Adrenal gland (tissue), 12 donors: Measurements from ENCODE around the gene GIGYF2. TPM values are rescaled to one million over a fixed set of nuclear protein-coding genes. Genes with fewer than 3 reads are reported as not detected.

Experiments used
- polyA plus RNA-seq, 3 donors: library from polyadenylated mRNA; stranded (reverse); fragments of 200-250 nt in 2 of 3; fragments of 350-450 nt in 1 of 3; fragmentation: Illumina TruSeq in 1 of 3; extraction: RNeasy Lipid Tissue Mini Kit (QIAGEN cat#74804) in 1 of 3; gene quantifications; one replicate each; pipeline ENCODE4 v1.2.3, GENCODE V29; 2013 to 2014
- small RNA-seq, 2 donors: library from RNA; depleted of rRNA; stranded (forward); fragments of <200 nt; gene quantifications; one replicate each; pipeline ENCODE3, GENCODE V24; 2016
- total RNA-seq, 9 donors: library from RNA; depleted of rRNA in 4 of 9; stranded (reverse); fragments of >200 nt in 4 of 9; fragments of 120-200 nt in 1 of 9; fragmentation: NEBNext Ultra II Directional in 1 of 9; extraction: Animal tissue kit (Norgen Biotek cat#: 25700) in 1 of 9; gene quantifications; one replicate each; pipeline versions ENCODE4 v1.1.0 to v1.2.4, GENCODE V29; 2013 to 2023
- donor health status: healthy with polysubstance abuse.
- donor health status: Bipolar disorder and iron deficiency.
- donor health status: DM: yes; HTN: yes; CAD: no.
- donor health status: DM: no; HTN: no; CAD: no.
- donor health status: DM: no; HTN: no; CAD: no.
- donor health status: DM: yes; HTN: yes; CAD: no.

Gene GIGYF2
- total and polyA plus RNA-seq, 12 donors = 13.5 to 93.7 (median 65.4) TPM

Small RNA genes within 50 kb of the gene (small RNA-seq; reads per million reads assigned to genes)
- gene RF00019 = 0 reads per million in 2 donors
- gene RN7SL359P = 0 reads per million in 2 donors
- 0 to 0.08 reads per million in 2 donors for gene RNU6-107P

Other genes with a start within 250 kb of the GIGYF2 start
- not detected for gene ALPI, start 241.2 kb upstream of the GIGYF2 start, total RNA-seq
- gene ALPI, start 241.2 kb upstream of the GIGYF2 start, polyA plus RNA-seq = not detected
- gene ECEL1, start 209.5 kb upstream of the GIGYF2 start, total RNA-seq = 10 to 100 TPM in 3 of 9 donors, 1 to 10 TPM in 6; 3.9 to 31.7 (median 6.7) TPM
- gene ECEL1, start 209.5 kb upstream of the GIGYF2 start, polyA plus RNA-seq = 10 to 100 TPM in 1 of 3 donors, 1 to 10 TPM in 2; 4.5 to 20.7 (median 9.6) TPM
- gene PRSS56, start 176.9 kb upstream of the GIGYF2 start, total RNA-seq = under 1 TPM in 2 of 9 donors, not detected in 7; 0.06 to 0.28 TPM
- gene PRSS56, start 176.9 kb upstream of the GIGYF2 start, polyA plus RNA-seq = under 1 TPM in 1 of 3 donors, not detected in 2; 0.07 TPM
- gene CHRND, start 171.2 kb upstream of the GIGYF2 start, total RNA-seq = under 1 TPM in 4 of 9 donors, not detected in 5; 0.11 to 0.39 (median 0.17) TPM
- gene CHRND, start 171.2 kb upstream of the GIGYF2 start, polyA plus RNA-seq = under 1 TPM in 1 of 3 donors, not detected in 2; 0.07 TPM
- under 1 TPM in 1 of 9 donors, not detected in 8; 0.22 TPM for gene CHRNG, start 157.6 kb upstream of the GIGYF2 start, total RNA-seq
- gene CHRNG, start 157.6 kb upstream of the GIGYF2 start, polyA plus RNA-seq = under 1 TPM in 1 of 3 donors, not detected in 2; 0.08 TPM
- 10 to 100 TPM in 1 of 9 donors, 1 to 10 TPM in 8; 2.2 to 15.2 (median 4.1) TPM for gene TIGD1, start 146.8 kb upstream of the GIGYF2 start, total RNA-seq
- gene TIGD1, start 146.8 kb upstream of the GIGYF2 start, polyA plus RNA-seq = 10 to 100 TPM in 1 of 3 donors, 1 to 10 TPM in 2; 4.8 to 20.5 (median 6.2) TPM
- 100 to 1,000 TPM in 2 of 9 donors, 10 to 100 TPM in 7; 36.5 to 137 (median 58.1) TPM for gene EIF4E2, start 146.6 kb upstream of the GIGYF2 start, total RNA-seq
- 100 to 1,000 TPM in 1 of 3 donors, 10 to 100 TPM in 2; 32.2 to 121 (median 43.2) TPM for gene EIF4E2, start 146.6 kb upstream of the GIGYF2 start, polyA plus RNA-seq
- 10 to 100 TPM in 2 of 9 donors, 1 to 10 TPM in 6, under 1 TPM in 1; 0.50 to 10.2 (median 5.4) TPM for gene EFHD1, start 63.7 kb upstream of the GIGYF2 start, total RNA-seq
- gene EFHD1, start 63.7 kb upstream of the GIGYF2 start, polyA plus RNA-seq = 10 to 100 TPM in 1 of 3 donors, 1 to 10 TPM in 2; 6.1 to 12.9 (median 6.5) TPM
- gene KCNJ13, start 79.2 kb downstream of the GIGYF2 start, total RNA-seq = not detected
- not detected for gene KCNJ13, start 79.2 kb downstream of the GIGYF2 start, polyA plus RNA-seq
- gene SNORC, start 172.9 kb downstream of the GIGYF2 start, total RNA-seq = 1 to 10 TPM in 6 of 9 donors, under 1 TPM in 2, not detected in 1; 0.70 to 4.0 (median 1.7) TPM
- gene SNORC, start 172.9 kb downstream of the GIGYF2 start, polyA plus RNA-seq = 10 to 100 TPM in 1 of 3 donors, 1 to 10 TPM in 1, under 1 TPM in 1; 0.35 to 12.5 (median 3.1) TPM